Tibial nerve (tissue), 4 donors: ENCODE measurements around the gene SLC38A3.

Source experiments
- CTCF ChIP-seq, 5 experiments: fragments of 200-600 bp in 3 of 5; fragments of 450-650 bp in 2 of 5; sonication (generic) in 3 of 5; IDR thresholded peaks; one replicate each; pipeline ENCODE4 v1.5.1; 2016 to 2019; ENCODE audit warnings: antibody characterized with exemption in 5 of 5, mild to moderate bottlenecking in 3 of 5, moderate library complexity in 2 of 5
- EP300 ChIP-seq, 2 donors: sonication (generic); formaldehyde crosslinking; IDR thresholded peaks; one replicate each; pipeline ENCODE4 v1.6.1; 2017; ENCODE audit warnings: antibody characterized with exemption in 2 of 2, mild to moderate bottlenecking in 1 of 2
- POLR2A ChIP-seq, 2 donors: fragments of 450-650 bp; IDR thresholded peaks; one replicate each; pipeline ENCODE4 v1.6.1; 2017; ENCODE audit warnings: antibody characterized with exemption in 2 of 2, mild to moderate bottlenecking in 2 of 2, moderate library complexity in 2 of 2

DNA sequence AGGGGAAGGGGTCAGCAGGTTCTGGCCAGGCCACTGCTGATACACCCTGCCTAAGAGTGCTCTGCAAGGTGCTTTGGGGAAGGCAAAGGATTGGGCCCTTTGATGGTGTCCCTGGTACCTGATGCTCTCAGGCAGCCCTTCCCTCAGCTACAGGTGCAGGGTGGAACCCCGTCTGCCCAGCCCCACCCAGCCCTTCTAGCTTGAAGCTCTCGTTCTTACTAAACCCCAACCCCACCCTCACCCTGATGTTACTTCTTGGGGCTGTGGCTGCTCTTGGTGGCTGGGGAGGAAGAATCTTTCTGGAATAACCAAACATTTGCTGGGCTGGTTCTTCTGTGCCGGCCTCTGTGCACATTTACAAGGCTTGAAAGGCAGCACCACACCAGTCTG is 37.3 kb downstream of the SLC38A3 start:
- TF ChIP-seq CTCF (IDR thresholded peaks at IDR 0.05), result no peak
- no peak for TF ChIP-seq POLR2A (IDR thresholded peaks at IDR 0.05)
- TF ChIP-seq EP300 (IDR thresholded peaks at IDR 0.05), result no peak
